Thoracic aorta (tissue), 2 donors: ENCODE data around the gene CEP85L. TPM values are rescaled to one million over a fixed set of nuclear protein-coding genes. Genes with fewer than 3 reads are reported as not detected.

Experiments used
- ATAC-seq: fragments of 150-250 bp; one replicate; pipeline ENCODE4 v1.8.0; 2017; ENCODE audit warnings: low read depth; ENCODE audit not compliant: insufficient number of reproducible peaks, low FRiP score
- DNase-seq: peaks from one replicate; pipeline ENCODE4 v3.0.0-alpha.2; 2020; ENCODE audit warnings: low spot score
- H3K27ac ChIP-seq, 2 donors: fragments of 200-600 bp; sonication (generic); 1 replicate in 1 of 2; 2 replicates in 1 of 2; pipeline ENCODE4 v1.5.1; 2016; ENCODE audit warnings: mild to moderate bottlenecking in 2 of 2, moderate library complexity in 2 of 2
- H3K27me3 ChIP-seq: fragments of 200-600 bp; sonication (generic); replicated peaks from 2 replicates; pipeline ENCODE4 v1.6.0; 2016; ENCODE audit warnings: mild to moderate bottlenecking; ENCODE audit not compliant: insufficient read depth
- H3K36me3 ChIP-seq: fragments of 200-600 bp; sonication (generic); one replicate; pipeline ENCODE4 v1.5.1; 2016
- H3K4me1 ChIP-seq, 2 donors: fragments of 200-600 bp; sonication (generic); 1 replicate in 1 of 2; 2 replicates in 1 of 2; pipeline versions ENCODE4 v1.5.1 to v1.6.0; 2016; ENCODE audit warnings: low read depth in 2 of 2, mild to moderate bottlenecking in 1 of 2; ENCODE audit not compliant: control insufficient read depth in 1 of 2
- H3K4me3 ChIP-seq: fragments of 200-600 bp; sonication (generic); 2 replicates; pipeline ENCODE4 v1.5.1; 2016; ENCODE audit warnings: mild to moderate bottlenecking
- H3K9me3 ChIP-seq: fragments of 200-600 bp; sonication (generic); 2 replicates; pipeline ENCODE4 v1.5.1; 2016
- CTCF ChIP-seq: fragments of 200-600 bp; sonication (generic); IDR thresholded peaks from one replicate; pipeline ENCODE4 v1.5.1; 2019; ENCODE audit warnings: antibody characterized with exemption
- total RNA-seq, 2 donors: library from RNA; depleted of rRNA; stranded (reverse); fragments of >200 nt; gene quantifications; one replicate each; pipeline versions ENCODE4 v1.1.0 to v1.2.3, GENCODE V29; 2016

The CEP85L gene
- total RNA-seq, 2 donors from 2014 or later = 13.3 to 22.7 TPM

- peaks cover 0 to 12% of the 10 kb centered on the region in 2 donors for H3K4me1 ChIP-seq
- no peak for TF ChIP-seq CTCF
- no peak overlapping the region for H3K27ac ChIP-seq
- H3K27me3 ChIP-seq = no peaks in the 10 kb centered on the region
- DNase-seq (no peak), ATAC-seq (no peak)
- no peaks in the 10 kb centered on the region for H3K36me3 ChIP-seq
- H3K4me3 ChIP-seq = no peak overlapping the region
- H3K9me3 ChIP-seq = no peaks in the 10 kb centered on the region
Measured at GRCh38 chr6:118588626-118589025, 62.8 kb downstream of the CEP85L start.

- Histone ChIP-seq H3K27me3 (no peaks in the 10 kb centered on the region), H3K27ac (no peak overlapping the region), H3K4me3 (no peak overlapping the region), H3K4me1 (peaks cover 0 to 14% of the 10 kb centered on the region in 2 donors), H3K36me3 (no peaks in the 10 kb centered on the region), H3K9me3 (no peaks in the 10 kb centered on the region)
- DNase-seq = no peak
- TF ChIP-seq CTCF = no peak
- no peak for ATAC-seq
Measured at GRCh38 chr6:118586746-118587485, 64.5 kb downstream of the CEP85L start.

- ATAC-seq = no peak
- no peaks in the 10 kb centered on the region for H3K36me3 ChIP-seq
- H3K4me3 ChIP-seq = no peak overlapping the region
- H3K4me1 ChIP-seq = peaks cover 0 to 27% of the 10 kb centered on the region in 2 donors
- no peaks in the 10 kb centered on the region for H3K9me3 ChIP-seq
- H3K27me3 ChIP-seq = no peaks in the 10 kb centered on the region
- no peak for TF ChIP-seq CTCF
- no peak for DNase-seq
- no peak overlapping the region for H3K27ac ChIP-seq
Measured at GRCh38 chr6:118584911-118585310, 66.5 kb downstream of the CEP85L start.

- TF ChIP-seq CTCF = no peak
- Histone ChIP-seq H3K4me3 (no peak overlapping the region), H3K27ac (no peak overlapping the region), H3K36me3 (no peaks in the 10 kb centered on the region), H3K27me3 (no peaks in the 10 kb centered on the region), H3K9me3 (peaks cover 18% of the 10 kb centered on the region), H3K4me1 (peaks cover 0 to 17% of the 10 kb centered on the region in 2 donors)
- ATAC-seq (no peak), DNase-seq (no peak)
Measured at GRCh38 chr6:118581489-118581959, 69.9 kb downstream of the CEP85L start.

- peaks cover 19% of the 10 kb centered on the region for H3K9me3 ChIP-seq
- H3K4me1 ChIP-seq = peaks cover 0 to 17% of the 10 kb centered on the region in 2 donors
- ATAC-seq (peak; percentile 92), DNase-seq (no peak)
- peak overlapping the region; percentile 38 for H3K4me3 ChIP-seq
- H3K27me3 ChIP-seq = no peaks in the 10 kb centered on the region
- TF ChIP-seq CTCF = peak; percentile 74
- H3K27ac ChIP-seq = peak overlapping the region in 1 of 2 donors; percentile 13
- no peaks in the 10 kb centered on the region for H3K36me3 ChIP-seq
Measured at GRCh38 chr6:118580585-118581419, 70.6 kb downstream of the CEP85L start.
